Keratinocyte (primary cell): ENCODE measurements around the gene ATP1B2. TPM values are rescaled to one million over a fixed set of nuclear protein-coding genes. Genes with fewer than 3 reads are reported as not detected.

Experiments used
- DNase-seq: peaks from one replicate; pipeline ENCODE4 v3.0.0-alpha.2; 2011; ENCODE audit warnings: low read depth, missing footprints, low spot score
- FAIRE-seq: peaks from 2 replicates; lab custom pipeline; 2011; peaks lifted over from hg19 to GRCh38; lab: Jason Lieb, UNC
- H2AFZ ChIP-seq: 2 replicates; pipeline ENCODE4 v1.6.0; 2012; ENCODE audit warnings: low read length, control low read depth, inconsistent platforms; ENCODE audit not compliant: control insufficient read depth
- H3K27ac ChIP-seq: 2 replicates; pipeline ENCODE4 v1.5.1; 2011; ENCODE audit warnings: low read length; ENCODE audit not compliant: control insufficient read depth, insufficient read depth
- H3K27me3 ChIP-seq: 3 replicates; pipeline ENCODE4 v1.6.0; 2011; ENCODE audit warnings: low read length; ENCODE audit not compliant: control insufficient read depth, insufficient read depth; ENCODE audit errors: extremely low read depth
- H3K36me3 ChIP-seq, 2 experiments: 2 replicates in 1 of 2; 3 replicates in 1 of 2; pipeline ENCODE4 v1.5.1; 2011; ENCODE audit warnings: low read length in 2 of 2, mild to moderate bottlenecking in 1 of 2; ENCODE audit not compliant: control insufficient read depth in 2 of 2, insufficient read depth in 2 of 2; ENCODE audit errors: extremely low read depth in 1 of 2
- H3K4me1 ChIP-seq: 3 replicates; pipeline ENCODE4 v1.5.1; 2011; ENCODE audit warnings: low read length; ENCODE audit not compliant: control insufficient read depth, insufficient read depth; ENCODE audit errors: extremely low read depth
- H3K4me2 ChIP-seq: 3 replicates; pipeline ENCODE4 v1.6.0; 2011; ENCODE audit warnings: low read depth, low read length; ENCODE audit not compliant: control insufficient read depth, insufficient read depth; ENCODE audit errors: extremely low read depth
- H3K4me3 ChIP-seq, 3 experiments: fragments of 200-600 bp in 1 of 3; sonication (generic) in 1 of 3; 2 replicates in 2 of 3; 3 replicates in 1 of 3; pipeline ENCODE4 v1.5.1; 2011 to 2016; ENCODE audit warnings: low read length in 3 of 3, mild to moderate bottlenecking in 3 of 3, control low read depth in 2 of 3, inconsistent platforms in 1 of 3, low read depth in 1 of 3, mixed read lengths in 1 of 3, mixed run types in 1 of 3, moderate library complexity in 1 of 3; ENCODE audit not compliant: control insufficient read depth in 2 of 3, insufficient read depth in 2 of 3; ENCODE audit errors: extremely low read depth in 1 of 3
- H3K79me2 ChIP-seq: 2 replicates; pipeline ENCODE4 v1.6.0; 2012; ENCODE audit warnings: low read length; ENCODE audit not compliant: control insufficient read depth, insufficient read depth
- H3K9ac ChIP-seq: 3 replicates; pipeline ENCODE4 v1.6.0; 2011; ENCODE audit warnings: low read length; ENCODE audit not compliant: control insufficient read depth, insufficient read depth; ENCODE audit errors: extremely low read depth
- H3K9me1 ChIP-seq: 3 replicates; pipeline ENCODE4 v1.6.0; 2011; ENCODE audit warnings: low read length; ENCODE audit not compliant: control insufficient read depth, insufficient read depth; ENCODE audit errors: extremely low read depth
- H3K9me3 ChIP-seq: 2 replicates; pipeline ENCODE4 v1.5.1; 2012; ENCODE audit warnings: low read depth, low read length; ENCODE audit not compliant: control insufficient read depth
- H4K20me1 ChIP-seq: 3 replicates; pipeline ENCODE4 v1.6.0; 2011; ENCODE audit warnings: low read length; ENCODE audit not compliant: control insufficient read depth, insufficient read depth; ENCODE audit errors: extremely low read depth
- CTCF ChIP-seq, 3 experiments: IDR thresholded peaks in 1 of 3; conservative IDR thresholded peaks in 1 of 3; optimal IDR thresholded peaks in 1 of 3; 2 replicates in 2 of 3; 3 replicates in 1 of 3; pipeline versions ENCODE3 to v1.5.1; 2011; ENCODE audit warnings: low read length in 3 of 3, mild to moderate bottlenecking in 3 of 3, moderate library complexity in 2 of 3, control low read depth in 1 of 3, inconsistent platforms in 1 of 3; ENCODE audit not compliant: insufficient read depth in 2 of 3; ENCODE audit errors: extremely low read depth in 1 of 3
- EZH2 ChIP-seq: IDR thresholded peaks from one replicate; pipeline ENCODE4 v1.6.1; 2012; ENCODE audit warnings: inconsistent platforms, mild to moderate bottlenecking, low read length, moderate library complexity
- dilution Hi-C: fragments of 300-500 bp; cut with MboI; formaldehyde crosslinking; loops from one replicate; pipeline ENCODE4 v1.7.0; 2020; ENCODE audit warnings: low sequenced_read_pairs; ENCODE audit not compliant: extremely low pct_ligation_motif_present
- polyA plus RNA-seq, 5 experiments: library from polyadenylated mRNA; depleted of rRNA in 3 of 5; stranded (reverse) in 3 of 5; stranded (forward) in 1 of 5; unstranded in 1 of 5; fragments of >200 nt; gene quantifications; 1 replicate in 1 of 5; 2 replicates in 3 of 5; 3 replicates in 1 of 5; pipeline versions ENCODE4 v1.2.1 to v1.2.3, GENCODE V29; 2011 to 2012; ENCODE audit warnings: missing spikeins in 2 of 5, low read depth in 1 of 5, low replicate concordance in 1 of 5

Gene ATP1B2
- polyA plus RNA-seq, 1 donor (not counting 4 experiments of a cell fraction or from before 2014, with no cell fraction given): not detected

DNA sequence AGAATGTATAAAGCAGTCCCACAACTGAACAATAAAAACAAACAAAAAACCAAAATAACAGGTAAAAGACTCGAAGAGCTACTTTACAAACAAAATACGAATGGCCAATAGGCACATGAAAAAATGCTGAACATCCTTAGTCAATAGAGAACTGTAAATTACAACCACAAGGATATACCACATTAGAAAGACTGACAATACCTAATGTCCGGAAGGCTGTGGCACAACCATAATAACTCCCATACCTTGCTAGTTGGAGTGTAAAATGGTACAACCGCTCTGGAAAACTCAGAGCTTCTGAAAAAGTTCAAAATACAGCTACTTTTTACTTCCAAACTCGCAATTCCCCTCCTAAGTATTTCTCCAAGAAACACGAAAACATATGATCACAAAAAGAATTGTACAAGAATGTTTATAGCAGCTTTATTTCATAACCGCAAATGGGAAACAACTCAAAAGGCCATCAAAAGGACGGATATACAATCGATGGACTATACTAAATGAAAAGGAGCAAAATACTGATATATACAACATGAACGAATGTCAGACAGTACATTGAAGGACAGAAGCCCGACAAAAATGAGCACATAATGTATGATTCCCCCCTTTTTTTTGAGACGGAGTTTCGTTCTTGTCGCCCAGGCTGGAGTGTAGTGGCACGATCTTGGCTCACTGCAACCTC is 34.3 kb downstream of the ATP1B2 start:
- Histone ChIP-seq H3K27me3 (no peaks in the 10 kb centered on the region), H2AFZ (peak overlapping the region; percentile 33), H3K9me3 (no peaks in the 10 kb centered on the region), H3K27ac (peak overlapping the region; percentile 97), H3K79me2 (peaks cover 54% of the 10 kb centered on the region), H4K20me1 (no peaks in the 10 kb centered on the region), H3K36me3 (peaks cover 0 to under 1% of the 10 kb centered on the region in 2 experiments), H3K4me1 (peaks cover 18% of the 10 kb centered on the region), H3K4me2 (peak overlapping the region; percentile 99), H3K9ac (peak overlapping the region; percentile 100), H3K9me1 (peaks cover 2% of the 10 kb centered on the region), H3K4me3 (peak overlapping the region; percentile 73 to 100 (median 98))
- dilution Hi-C loops: no loop called here
- FAIRE-seq (no peak), DNase-seq (no peak)
- TF ChIP-seq CTCF (optimal IDR thresholded peaks at IDR 0.05 in 1 of 3, IDR thresholded peaks at IDR 0.05 in 1 of 3, conservative IDR thresholded peaks at IDR 0.05 in 1 of 3; ENCODE audit: extremely low read depth in 1 of 3, insufficient read depth in 2 of 3, low read length in 3 of 3) (no peak), EZH2 (no peak)

DNA sequence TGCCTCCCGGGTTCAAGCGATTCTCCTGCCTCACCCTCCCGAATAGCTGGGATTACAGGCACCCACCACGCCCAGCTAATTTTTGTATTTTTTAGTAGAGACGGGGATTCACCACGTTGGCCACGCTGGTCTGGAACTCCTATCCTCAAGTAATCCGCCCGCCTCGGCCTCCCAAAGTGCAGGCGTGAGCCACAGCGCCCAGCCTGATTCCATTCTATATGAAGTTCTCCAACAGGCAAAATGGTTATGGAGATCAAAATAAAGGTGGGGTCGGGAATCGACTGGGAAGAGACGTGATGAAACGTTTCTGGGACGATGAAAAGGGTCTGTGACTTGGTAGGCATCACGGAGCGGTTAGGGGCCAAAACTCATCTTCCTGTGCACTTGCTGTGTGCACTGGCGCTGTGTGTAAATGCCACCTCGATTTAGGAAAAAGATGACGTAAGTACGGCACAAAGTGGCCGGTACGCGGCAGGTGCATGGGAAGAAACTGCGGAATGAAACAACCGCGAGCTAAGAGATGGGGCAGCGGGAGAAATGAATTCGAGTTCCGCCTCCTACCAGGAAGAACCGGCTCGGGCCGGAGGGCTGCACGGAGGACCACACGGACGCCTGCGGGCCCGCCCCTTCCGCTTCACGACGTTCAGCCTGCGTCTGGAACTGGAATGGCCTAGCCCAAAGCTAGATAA is 35.0 kb downstream of the ATP1B2 start:
- H2AFZ ChIP-seq: peak overlapping the region; percentile 92
- H3K36me3 ChIP-seq: peaks cover 5 to 7% of the 10 kb centered on the region in 2 experiments
- peak overlapping the region; percentile 99 for H3K4me2 ChIP-seq
- TF ChIP-seq EZH2 (no peak), CTCF (optimal IDR thresholded peaks at IDR 0.05 in 1 of 3, IDR thresholded peaks at IDR 0.05 in 1 of 3, conservative IDR thresholded peaks at IDR 0.05 in 1 of 3; ENCODE audit: extremely low read depth in 1 of 3, insufficient read depth in 2 of 3, low read length in 3 of 3) (no peak)
- FAIRE-seq (peak; percentile 43), DNase-seq (peak; percentile 65)
- H3K9me1 ChIP-seq: peaks cover 2% of the 10 kb centered on the region
- H3K4me1 ChIP-seq: peaks cover 18% of the 10 kb centered on the region
- H3K79me2 ChIP-seq: peaks cover 54% of the 10 kb centered on the region
- peak overlapping the region; percentile 73 to 100 (median 98) for H3K4me3 ChIP-seq
- H3K27me3 ChIP-seq: no peaks in the 10 kb centered on the region
- H3K27ac ChIP-seq: peak overlapping the region; percentile 97
- dilution Hi-C loops: no loop called here
- H3K9ac ChIP-seq: peak overlapping the region; percentile 100
- no peaks in the 10 kb centered on the region for H3K9me3 ChIP-seq
- H4K20me1 ChIP-seq: no peaks in the 10 kb centered on the region
